ENCODE measurements around the gene MRPS12. TPM values are rescaled to one million over a fixed set of nuclear protein-coding genes. Genes with fewer than 3 reads are reported as not detected.

The MRPS12 gene
- total and polyA plus RNA-seq, 9 of the 15 experiments (the other 6 are each of a cell fraction or from before 2014, with no cell fraction given): 8.1 to 174 (median 52.0) TPM

DNA sequence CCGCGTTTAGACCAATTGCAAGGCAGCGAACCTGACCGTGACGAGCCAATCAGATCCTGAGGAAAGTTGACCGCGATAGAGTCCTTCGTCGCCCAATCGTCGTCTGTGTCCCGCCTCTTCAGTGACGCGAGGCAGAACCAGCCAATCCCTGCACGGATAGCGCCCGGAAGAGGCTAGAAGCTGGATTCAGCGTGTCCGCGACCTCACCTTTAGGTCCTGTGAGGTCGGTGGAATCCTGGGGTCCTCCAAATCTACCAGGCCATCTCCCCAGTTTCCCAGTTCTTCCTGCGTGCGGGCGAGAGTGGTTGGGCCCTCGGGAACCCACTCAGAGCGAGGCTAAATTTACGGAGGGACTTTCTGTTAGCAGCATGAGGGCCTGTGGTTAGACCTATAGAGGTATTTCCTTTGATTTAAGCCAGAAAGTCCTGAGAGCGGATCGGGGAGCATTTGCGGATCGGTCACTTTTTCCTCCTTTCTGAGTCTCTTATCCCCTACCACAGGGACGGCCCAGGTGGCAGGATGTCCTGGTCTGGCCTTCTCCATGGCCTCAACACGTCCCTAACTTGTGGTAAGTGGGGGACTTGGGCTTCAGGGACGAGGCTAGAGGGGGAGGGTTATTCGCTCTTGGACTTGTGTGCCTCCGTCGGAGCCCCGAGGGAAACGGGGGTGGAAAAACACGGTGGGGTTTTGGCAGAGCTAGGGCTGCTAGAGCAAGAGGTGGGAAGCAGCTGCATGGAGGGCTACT is at the start of gene MRPS12 (continued):
- TF ChIP-seq CCNT2 (IDR thresholded peaks at IDR 0.05; ENCODE audit: borderline replicate concordance, extremely low read depth, insufficient read length, low read depth, low read length) (no peak), E2F3 (CRISPR knock-in tag; IDR thresholded peaks at IDR 0.05) (no peak), PML (IDR thresholded peaks at IDR 0.05; ENCODE audit: low read length) (peak; percentile 86), RBM34 (IDR thresholded peaks at IDR 0.05; ENCODE audit: borderline replicate concordance, insufficient read depth, low read length) (no peak), ZNF408 (CRISPR knock-in tag; IDR thresholded peaks at IDR 0.05; ENCODE audit: low read depth) (no peak), TAF15 (IDR thresholded peaks at IDR 0.05; ENCODE audit: low read depth, low read length) (no peak), PCBP1 (IDR thresholded peaks at IDR 0.05; ENCODE audit: low read depth, low read length, poor library complexity, severe bottlenecking) (no peak), U2AF1 (optimal IDR thresholded peaks at IDR 0.05; ENCODE audit: low read depth, low read length) (no peak), ZNF184 (CRISPR knock-in tag; IDR thresholded peaks at IDR 0.05) (no peak), ZNF239 (CRISPR knock-in tag; IDR thresholded peaks at IDR 0.05) (no peak), ZFP30 (CRISPR knock-in tag; IDR thresholded peaks at IDR 0.05; ENCODE audit: borderline replicate concordance) (no peak), ESRRA (IDR thresholded peaks at IDR 0.05; ENCODE audit: borderline replicate concordance, low read depth) (peak; percentile 70), MCM7 (IDR thresholded peaks at IDR 0.05) (no peak), PRMT5 (CRISPR knock-in tag; IDR thresholded peaks at IDR 0.05) (no peak), KDM5B (IDR thresholded peaks at IDR 0.05; ENCODE audit: insufficient replicate concordance, low read depth, low read length) (peak; percentile 62), ZNF263 (CRISPR knock-in tag; IDR thresholded peaks at IDR 0.05; ENCODE audit: borderline replicate concordance) (no peak), NUFIP1 (IDR thresholded peaks at IDR 0.05; ENCODE audit: partially characterized antibody) (no peak), ZKSCAN8 (CRISPR knock-in tag; IDR thresholded peaks at IDR 0.05) (no peak), RBFOX2 (IDR thresholded peaks at IDR 0.05; ENCODE audit: low read depth, low read length) (peak; percentile 81), NFRKB (IDR thresholded peaks at IDR 0.05; ENCODE audit: low read depth) (no peak), ZFP1 (CRISPR knock-in tag; IDR thresholded peaks at IDR 0.05) (no peak), ZNF561 (CRISPR knock-in tag; conservative IDR thresholded peaks at IDR 0.05) (no peak)
- TF ChIP-seq, protein P1, sequence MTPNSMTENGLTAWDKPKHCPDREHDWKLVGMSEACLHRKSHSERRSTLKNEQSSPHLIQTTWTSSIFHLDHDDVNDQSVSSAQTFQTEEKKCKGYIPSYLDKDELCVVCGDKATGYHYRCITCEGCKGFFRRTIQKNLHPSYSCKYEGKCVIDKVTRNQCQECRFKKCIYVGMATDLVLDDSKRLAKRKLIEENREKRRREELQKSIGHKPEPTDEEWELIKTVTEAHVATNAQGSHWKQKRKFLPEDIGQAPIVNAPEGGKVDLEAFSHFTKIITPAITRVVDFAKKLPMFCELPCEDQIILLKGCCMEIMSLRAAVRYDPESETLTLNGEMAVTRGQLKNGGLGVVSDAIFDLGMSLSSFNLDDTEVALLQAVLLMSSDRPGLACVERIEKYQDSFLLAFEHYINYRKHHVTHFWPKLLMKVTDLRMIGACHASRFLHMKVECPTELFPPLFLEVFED (CRISPR knock-in tag; conservative IDR thresholded peaks at IDR 0.05): no peak
- TF ChIP-seq, protein P2, sequence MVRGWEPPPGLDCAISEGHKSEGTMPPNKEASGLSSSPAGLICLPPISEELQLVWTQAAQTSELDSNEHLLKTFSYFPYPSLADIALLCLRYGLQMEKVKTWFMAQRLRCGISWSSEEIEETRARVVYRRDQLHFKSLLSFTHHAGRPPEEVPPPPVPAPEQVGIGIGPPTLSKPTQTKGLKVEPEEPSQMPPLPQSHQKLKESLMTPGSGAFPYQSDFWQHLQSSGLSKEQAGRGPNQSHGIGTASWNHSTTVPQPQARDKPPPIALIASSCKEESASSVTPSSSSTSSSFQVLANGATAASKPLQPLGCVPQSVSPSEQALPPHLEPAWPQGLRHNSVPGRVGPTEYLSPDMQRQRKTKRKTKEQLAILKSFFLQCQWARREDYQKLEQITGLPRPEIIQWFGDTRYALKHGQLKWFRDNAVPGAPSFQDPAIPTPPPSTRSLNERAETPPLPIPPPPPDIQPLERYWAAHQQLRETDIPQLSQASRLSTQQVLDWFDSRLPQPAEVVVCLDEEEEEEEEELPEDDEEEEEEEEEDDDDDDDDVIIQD (CRISPR knock-in tag; IDR thresholded peaks at IDR 0.05): no peak
